Mesodermal cell (in vitro differentiated cells): ENCODE data around the gene LTK.

Experiments used
- H3K27ac ChIP-seq: 2 replicates; pipeline ENCODE4 v1.7.0; 2013; ENCODE audit warnings: mild to moderate bottlenecking, low read depth, low read length, moderate library complexity; ENCODE audit not compliant: severe bottlenecking
- H3K36me3 ChIP-seq: 2 replicates; pipeline ENCODE4 v1.7.1; 2013; ENCODE audit warnings: mild to moderate bottlenecking, low read length, moderate library complexity; ENCODE audit not compliant: control insufficient read depth, insufficient read depth
- H3K4me1 ChIP-seq: one replicate; pipeline ENCODE4 v1.7.1; 2013; ENCODE audit warnings: mild to moderate bottlenecking, low read length; ENCODE audit not compliant: insufficient read depth, control insufficient read depth, poor library complexity, severe bottlenecking
- H3K4me3 ChIP-seq: 2 replicates; pipeline ENCODE4 v1.7.0; 2013; ENCODE audit warnings: low read length, control low read depth, mild to moderate bottlenecking; ENCODE audit not compliant: insufficient read depth, poor library complexity, severe bottlenecking; ENCODE audit errors: extremely low read depth
- H3K9me3 ChIP-seq: 2 replicates; pipeline ENCODE4 v1.7.1; 2013; ENCODE audit warnings: mild to moderate bottlenecking, low read length, moderate library complexity; ENCODE audit not compliant: control insufficient read depth
- WGBS, 2 experiments: methylation state at CpG; one replicate each; pipeline ENCODE4 v1.1.5; 2013; ENCODE audit warnings: missing lambda C conversion rate in 2 of 2; ENCODE audit not compliant: insufficient coverage in 2 of 2; 5-methylcytosine and 5-hydroxymethylcytosine counted together

LTK gene

GRCh38 chr15:41498657-41499056, 15.0 kb downstream of the LTK start:
- 67% methylated on average over 1 of the region's 2 CpGs; no CpG with 5 or more reads in 1 of the 2 experiments for WGBS, 2 experiments
- no peak overlapping the region for H3K27ac ChIP-seq
- H3K36me3 ChIP-seq = no peaks in the 10 kb centered on the region
- H3K9me3 ChIP-seq = no peaks in the 10 kb centered on the region
- no peak overlapping the region for H3K4me3 ChIP-seq
- peaks cover 23% of the 10 kb centered on the region for H3K4me1 ChIP-seq

GRCh38 chr15:41495736-41496599, 17.7 kb downstream of the LTK start:
- Histone ChIP-seq H3K36me3 (no peaks in the 10 kb centered on the region), H3K4me3 (peak overlapping the region; percentile 27), H3K27ac (no peak overlapping the region), H3K4me1 (peaks cover 30% of the 10 kb centered on the region), H3K9me3 (no peaks in the 10 kb centered on the region)
- 6 to 9% methylated on average over 49 to 56 of the region's 59 CpGs for WGBS, 2 experiments

- H3K9me3 ChIP-seq = no peaks in the 10 kb centered on the region
- peaks cover 35% of the 10 kb centered on the region for H3K4me1 ChIP-seq
- no peaks in the 10 kb centered on the region for H3K36me3 ChIP-seq
- H3K4me3 ChIP-seq = peak overlapping the region; percentile 27
- WGBS, 2 experiments = 2 to 4% methylated on average over 44 to 59 of the region's 60 CpGs
- H3K27ac ChIP-seq = no peak overlapping the region
Observed at GRCh38 chr15:41494922-41495735, 18.5 kb downstream of the LTK start.

- Histone ChIP-seq H3K9me3 (no peaks in the 10 kb centered on the region), H3K4me3 (peak overlapping the region; percentile 27), H3K36me3 (no peaks in the 10 kb centered on the region), H3K4me1 (peaks cover 35% of the 10 kb centered on the region), H3K27ac (no peak overlapping the region)
- WGBS, 2 experiments = 1 to 2% methylated on average over 45 to 59 of the region's 77 CpGs
Observed at GRCh38 chr15:41494190-41494921, 19.3 kb downstream of the LTK start.

- H3K4me3 ChIP-seq = peak overlapping the region; percentile 27
- no peaks in the 10 kb centered on the region for H3K36me3 ChIP-seq
- H3K27ac ChIP-seq = no peak overlapping the region
- H3K4me1 ChIP-seq = peaks cover 35% of the 10 kb centered on the region
- no peaks in the 10 kb centered on the region for H3K9me3 ChIP-seq
- 0 to 1% methylated on average over 28 to 39 of the region's 41 CpGs for WGBS, 2 experiments
Observed at GRCh38 chr15:41493902-41494189, 19.8 kb downstream of the LTK start.

GRCh38 chr15:41493205-41493901, 20.3 kb downstream of the LTK start, which contains the start of gene ITPKA:
TSS of gene ITPKA (plus strand) at chr15:41493874. CDS start at chr15:41493928, 54 bp downstream.
- no peaks in the 10 kb centered on the region for H3K36me3 ChIP-seq
- peak within 1 kb of the TSS; percentile 57 for H3K27ac ChIP-seq
- 0 to 1% methylated on average over 28 of the region's 60 CpGs for WGBS, 2 experiments
- peaks cover 35% of the 10 kb centered on the region for H3K4me1 ChIP-seq
- H3K4me3 ChIP-seq = peak within 1 kb of the TSS; percentile 46
- H3K9me3 ChIP-seq = no peaks in the 10 kb centered on the region

GRCh38 chr15:41492597-41493204, 20.9 kb downstream of the LTK start:
- 3 to 9% methylated on average over 10 to 13 of the region's 15 CpGs for WGBS, 2 experiments
- no peaks in the 10 kb centered on the region for H3K9me3 ChIP-seq
- H3K4me3 ChIP-seq = peak overlapping the region; percentile 46
- H3K36me3 ChIP-seq = no peaks in the 10 kb centered on the region
- H3K4me1 ChIP-seq = peaks cover 35% of the 10 kb centered on the region
- peak overlapping the region; percentile 37 for H3K27ac ChIP-seq

GRCh38 chr15:41491889-41492288, 21.7 kb downstream of the LTK start:
- H3K36me3 ChIP-seq = no peaks in the 10 kb centered on the region
- H3K4me1 ChIP-seq = peaks cover 35% of the 10 kb centered on the region
- no peak overlapping the region for H3K4me3 ChIP-seq
- H3K9me3 ChIP-seq = no peaks in the 10 kb centered on the region
- no peak overlapping the region for H3K27ac ChIP-seq
- 95 to 100% methylated on average over 3 to 4 of the region's 4 CpGs for WGBS, 2 experiments

- no peak overlapping the region for H3K4me3 ChIP-seq
- peaks cover 27% of the 10 kb centered on the region for H3K4me1 ChIP-seq
- WGBS, 2 experiments = 44 to 100% methylated on average over 1 to 2 of the region's 4 CpGs
- no peak overlapping the region for H3K27ac ChIP-seq
- H3K36me3 ChIP-seq = no peaks in the 10 kb centered on the region
- H3K9me3 ChIP-seq = no peaks in the 10 kb centered on the region
Observed at GRCh38 chr15:41490355-41490754, 23.3 kb downstream of the LTK start.

- Histone ChIP-seq H3K36me3 (no peaks in the 10 kb centered on the region), H3K27ac (no peak overlapping the region), H3K4me3 (no peak overlapping the region), H3K4me1 (peaks cover 24% of the 10 kb centered on the region), H3K9me3 (no peaks in the 10 kb centered on the region)
- 94 to 100% methylated on average over 1 to 2 of the region's 2 CpGs for WGBS, 2 experiments
Observed at GRCh38 chr15:41489641-41490040, 24.0 kb downstream of the LTK start.
